ENCODE results near the gene ZCCHC24.

- no peak for TF ChIP-seq POLR2A (IDR thresholded peaks at IDR 0.05)
- TF ChIP-seq CTCF (IDR thresholded peaks at IDR 0.05), result no peak
- TF ChIP-seq POLR2AphosphoS5 (IDR thresholded peaks at IDR 0.05; ENCODE audit: insufficient read depth in 1 of 2, low read depth in 1 of 2), result no peak
These were observed 111.9 kb downstream of the ZCCHC24 start for GRCh38 chr10:79333513-79333912.
